Vagina (tissue), 2 donors: ENCODE results near the gene UNC5B.

Experiments
- POLR2A ChIP-seq, 2 donors: fragments of 450-650 bp; IDR thresholded peaks; one replicate each; pipeline ENCODE4 v1.6.1; 2017; ENCODE audit warnings: antibody characterized with exemption in 2 of 2, mild to moderate bottlenecking in 2 of 2, moderate library complexity in 2 of 2
- POLR2AphosphoS5 ChIP-seq, 2 donors: sonication (generic); formaldehyde crosslinking; IDR thresholded peaks; one replicate each; pipeline ENCODE4 v1.9.0; 2017; ENCODE audit warnings: antibody characterized with exemption in 2 of 2, mild to moderate bottlenecking in 2 of 2, low read depth in 1 of 2; ENCODE audit not compliant: insufficient read depth in 1 of 2
- TF ChIP-seq, protein P1 (sequence below), 3 experiments: fragments of 450-650 bp in 2 of 3; fragments of 200-600 bp in 1 of 3; sonication (generic) in 1 of 3; IDR thresholded peaks; one replicate each; pipeline ENCODE4 v1.5.1; 2017 to 2019; ENCODE audit warnings: antibody characterized with exemption in 3 of 3, mild to moderate bottlenecking in 2 of 3, moderate library complexity in 2 of 3

DNA sequence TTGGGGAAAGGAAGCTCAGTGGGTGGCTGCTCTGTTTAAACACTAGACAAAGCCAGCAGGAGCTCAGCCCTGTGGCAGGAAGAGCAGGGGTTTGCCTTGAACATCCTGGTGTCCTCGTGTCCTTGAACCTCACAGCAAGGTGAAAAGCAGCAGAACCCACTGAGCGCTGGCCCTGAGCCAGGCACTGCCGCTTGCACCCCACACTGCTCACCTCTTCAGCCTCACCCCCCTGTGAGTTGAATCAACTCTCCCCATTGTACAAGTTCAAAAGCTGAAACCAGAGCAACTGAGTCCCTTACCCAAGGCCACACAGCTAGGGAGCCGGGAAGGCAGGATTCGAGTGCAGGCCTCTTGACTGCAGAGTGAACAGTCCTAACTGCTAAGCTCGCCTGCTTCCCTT, 138.7 kb downstream of the UNC5B start:
- TF ChIP-seq, protein P1, sequence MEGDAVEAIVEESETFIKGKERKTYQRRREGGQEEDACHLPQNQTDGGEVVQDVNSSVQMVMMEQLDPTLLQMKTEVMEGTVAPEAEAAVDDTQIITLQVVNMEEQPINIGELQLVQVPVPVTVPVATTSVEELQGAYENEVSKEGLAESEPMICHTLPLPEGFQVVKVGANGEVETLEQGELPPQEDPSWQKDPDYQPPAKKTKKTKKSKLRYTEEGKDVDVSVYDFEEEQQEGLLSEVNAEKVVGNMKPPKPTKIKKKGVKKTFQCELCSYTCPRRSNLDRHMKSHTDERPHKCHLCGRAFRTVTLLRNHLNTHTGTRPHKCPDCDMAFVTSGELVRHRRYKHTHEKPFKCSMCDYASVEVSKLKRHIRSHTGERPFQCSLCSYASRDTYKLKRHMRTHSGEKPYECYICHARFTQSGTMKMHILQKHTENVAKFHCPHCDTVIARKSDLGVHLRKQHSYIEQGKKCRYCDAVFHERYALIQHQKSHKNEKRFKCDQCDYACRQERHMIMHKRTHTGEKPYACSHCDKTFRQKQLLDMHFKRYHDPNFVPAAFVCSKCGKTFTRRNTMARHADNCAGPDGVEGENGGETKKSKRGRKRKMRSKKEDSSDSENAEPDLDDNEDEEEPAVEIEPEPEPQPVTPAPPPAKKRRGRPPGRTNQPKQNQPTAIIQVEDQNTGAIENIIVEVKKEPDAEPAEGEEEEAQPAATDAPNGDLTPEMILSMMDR (IDR thresholded peaks at IDR 0.05), result no peak
- TF ChIP-seq POLR2AphosphoS5 (IDR thresholded peaks at IDR 0.05; ENCODE audit: insufficient read depth in 1 of 2, low read depth in 1 of 2) (no peak), POLR2A (IDR thresholded peaks at IDR 0.05) (no peak)
